Measurements from ENCODE around the gene SLC15A1. TPM values are rescaled to one million over a fixed set of nuclear protein-coding genes. Genes with fewer than 3 reads are reported as not detected.

Gene SLC15A1
- polyA plus RNA-seq, 1 donor from 2014 or later, result not detected

DNA sequence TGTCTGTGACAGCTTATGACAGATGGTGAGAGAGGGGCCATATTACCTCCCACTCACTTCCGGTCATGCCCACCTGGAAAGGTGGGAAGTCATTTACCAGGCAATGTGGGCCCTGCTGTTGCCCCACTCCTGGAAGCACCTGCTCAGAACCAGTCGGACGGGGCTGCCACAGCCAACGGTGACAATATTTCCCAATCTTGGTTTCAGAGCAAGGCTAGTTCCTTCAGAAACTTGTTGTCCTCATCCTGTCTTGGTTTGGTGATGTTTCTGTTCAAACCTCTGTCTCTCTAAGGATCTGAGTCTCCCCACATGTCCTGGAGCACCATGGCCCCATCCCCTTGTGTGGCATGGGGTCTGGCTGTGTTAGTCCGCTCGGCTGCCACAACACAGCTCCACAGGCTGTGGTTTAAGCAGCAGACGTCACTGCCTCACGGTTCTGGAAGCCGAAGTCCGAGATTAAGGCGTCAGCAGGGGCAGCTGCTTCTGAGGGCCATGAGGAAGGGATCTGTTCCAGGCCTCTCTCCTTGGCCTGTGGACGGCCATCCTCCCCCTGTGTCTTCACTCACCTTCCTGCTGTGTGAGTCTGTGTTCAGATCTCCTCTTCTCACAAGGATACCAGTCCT, 31.5 kb upstream of the SLC15A1 start:
- no peak overlapping the region for H3K4me3 ChIP-seq (ENCODE audit: low read length)

DNA sequence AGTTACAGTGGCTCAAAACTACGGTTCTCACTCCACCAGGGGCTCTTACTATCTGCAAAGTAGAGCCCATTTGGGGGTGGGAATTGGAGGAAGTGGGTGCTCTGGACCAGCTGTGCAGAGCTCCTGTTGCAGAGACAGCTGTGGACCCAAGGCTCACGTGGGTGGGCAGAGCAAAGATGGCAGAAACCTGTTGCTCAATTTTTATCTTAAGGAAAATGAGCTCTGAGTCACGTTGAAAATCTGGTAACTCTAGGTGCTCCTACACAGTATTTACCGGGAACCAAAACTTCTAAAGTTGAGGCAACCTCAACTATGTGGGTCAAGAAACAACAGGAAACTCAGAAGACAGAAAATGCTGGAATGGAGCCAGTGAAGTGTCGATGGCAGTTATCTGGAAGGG, 30.2 kb upstream of the SLC15A1 start:
- no peak overlapping the region for H3K4me2 ChIP-seq (ENCODE audit: low read length)
- no peak overlapping the region for H2AFZ ChIP-seq (ENCODE audit: low read depth, low read length)
- H3K27me3 ChIP-seq (ENCODE audit: insufficient read depth, low read depth, low read length), result no peaks in the 10 kb centered on the region
- TF ChIP-seq TAF1 (IDR thresholded peaks at IDR 0.05; ENCODE audit: low read depth), result no peak
- TF ChIP-seq, protein P1, sequence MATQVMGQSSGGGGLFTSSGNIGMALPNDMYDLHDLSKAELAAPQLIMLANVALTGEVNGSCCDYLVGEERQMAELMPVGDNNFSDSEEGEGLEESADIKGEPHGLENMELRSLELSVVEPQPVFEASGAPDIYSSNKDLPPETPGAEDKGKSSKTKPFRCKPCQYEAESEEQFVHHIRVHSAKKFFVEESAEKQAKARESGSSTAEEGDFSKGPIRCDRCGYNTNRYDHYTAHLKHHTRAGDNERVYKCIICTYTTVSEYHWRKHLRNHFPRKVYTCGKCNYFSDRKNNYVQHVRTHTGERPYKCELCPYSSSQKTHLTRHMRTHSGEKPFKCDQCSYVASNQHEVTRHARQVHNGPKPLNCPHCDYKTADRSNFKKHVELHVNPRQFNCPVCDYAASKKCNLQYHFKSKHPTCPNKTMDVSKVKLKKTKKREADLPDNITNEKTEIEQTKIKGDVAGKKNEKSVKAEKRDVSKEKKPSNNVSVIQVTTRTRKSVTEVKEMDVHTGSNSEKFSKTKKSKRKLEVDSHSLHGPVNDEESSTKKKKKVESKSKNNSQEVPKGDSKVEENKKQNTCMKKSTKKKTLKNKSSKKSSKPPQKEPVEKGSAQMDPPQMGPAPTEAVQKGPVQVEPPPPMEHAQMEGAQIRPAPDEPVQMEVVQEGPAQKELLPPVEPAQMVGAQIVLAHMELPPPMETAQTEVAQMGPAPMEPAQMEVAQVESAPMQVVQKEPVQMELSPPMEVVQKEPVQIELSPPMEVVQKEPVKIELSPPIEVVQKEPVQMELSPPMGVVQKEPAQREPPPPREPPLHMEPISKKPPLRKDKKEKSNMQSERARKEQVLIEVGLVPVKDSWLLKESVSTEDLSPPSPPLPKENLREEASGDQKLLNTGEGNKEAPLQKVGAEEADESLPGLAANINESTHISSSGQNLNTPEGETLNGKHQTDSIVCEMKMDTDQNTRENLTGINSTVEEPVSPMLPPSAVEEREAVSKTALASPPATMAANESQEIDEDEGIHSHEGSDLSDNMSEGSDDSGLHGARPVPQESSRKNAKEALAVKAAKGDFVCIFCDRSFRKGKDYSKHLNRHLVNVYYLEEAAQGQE (IDR thresholded peaks at IDR 0.05; ENCODE audit: borderline replicate concordance), result no peak
- no peak for TF ChIP-seq POLR2AphosphoS5 (IDR thresholded peaks at IDR 0.05)
- no peak for TF ChIP-seq EP300 (conservative IDR thresholded peaks at IDR 0.05; ENCODE audit: poor library complexity, severe bottlenecking)
- TF ChIP-seq SMC3 (conservative IDR thresholded peaks at IDR 0.05; ENCODE audit: poor library complexity), result no peak
- no peak for TF ChIP-seq MXI1 (conservative IDR thresholded peaks at IDR 0.05; ENCODE audit: poor library complexity, severe bottlenecking)
- no peak for TF ChIP-seq RAD21 (conservative IDR thresholded peaks at IDR 0.05)
- TF ChIP-seq, protein P2, sequence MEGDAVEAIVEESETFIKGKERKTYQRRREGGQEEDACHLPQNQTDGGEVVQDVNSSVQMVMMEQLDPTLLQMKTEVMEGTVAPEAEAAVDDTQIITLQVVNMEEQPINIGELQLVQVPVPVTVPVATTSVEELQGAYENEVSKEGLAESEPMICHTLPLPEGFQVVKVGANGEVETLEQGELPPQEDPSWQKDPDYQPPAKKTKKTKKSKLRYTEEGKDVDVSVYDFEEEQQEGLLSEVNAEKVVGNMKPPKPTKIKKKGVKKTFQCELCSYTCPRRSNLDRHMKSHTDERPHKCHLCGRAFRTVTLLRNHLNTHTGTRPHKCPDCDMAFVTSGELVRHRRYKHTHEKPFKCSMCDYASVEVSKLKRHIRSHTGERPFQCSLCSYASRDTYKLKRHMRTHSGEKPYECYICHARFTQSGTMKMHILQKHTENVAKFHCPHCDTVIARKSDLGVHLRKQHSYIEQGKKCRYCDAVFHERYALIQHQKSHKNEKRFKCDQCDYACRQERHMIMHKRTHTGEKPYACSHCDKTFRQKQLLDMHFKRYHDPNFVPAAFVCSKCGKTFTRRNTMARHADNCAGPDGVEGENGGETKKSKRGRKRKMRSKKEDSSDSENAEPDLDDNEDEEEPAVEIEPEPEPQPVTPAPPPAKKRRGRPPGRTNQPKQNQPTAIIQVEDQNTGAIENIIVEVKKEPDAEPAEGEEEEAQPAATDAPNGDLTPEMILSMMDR (IDR thresholded peaks at IDR 0.05; ENCODE audit: poor library complexity, severe bottlenecking), result no peak
- no peak overlapping the region for H3K27ac ChIP-seq (ENCODE audit: low read length)
- no peaks in the 10 kb centered on the region for H3F3A ChIP-seq (ENCODE audit: insufficient read depth, low read length, poor library complexity, severe bottlenecking)
- H3K9me2 ChIP-seq (ENCODE audit: insufficient read depth, low read length), result no peaks in the 10 kb centered on the region
- no peaks in the 10 kb centered on the region for H4K20me1 ChIP-seq (ENCODE audit: insufficient read depth)
- H3K79me2 ChIP-seq (replicated peaks; ENCODE audit: insufficient read depth, low read length), result no peaks in the 10 kb centered on the region
- no peak overlapping the region for H3K4me3 ChIP-seq (ENCODE audit: low read length)
- H3K36me3 ChIP-seq (ENCODE audit: insufficient read depth, low read length), result no peaks in the 10 kb centered on the region
- H3K9me3 ChIP-seq (ENCODE audit: low read length), result no peaks in the 10 kb centered on the region
- H3K9ac ChIP-seq (ENCODE audit: low read length), result no peak overlapping the region

More for the DNA sequence above, 31.5 kb upstream of the SLC15A1 start:
- Histone ChIP-seq H3K27me3 (ENCODE audit: insufficient read depth, low read depth, low read length) (no peaks in the 10 kb centered on the region), H3K9ac (ENCODE audit: low read length) (no peak overlapping the region), H3K79me2 (replicated peaks; ENCODE audit: insufficient read depth, low read length) (no peaks in the 10 kb centered on the region), H3K9me3 (ENCODE audit: low read length) (no peaks in the 10 kb centered on the region), H3K4me2 (ENCODE audit: low read length) (no peak overlapping the region), H2AFZ (ENCODE audit: low read depth, low read length) (no peak overlapping the region), H3K9me2 (ENCODE audit: insufficient read depth, low read length) (no peaks in the 10 kb centered on the region), H3K36me3 (ENCODE audit: insufficient read depth, low read length) (no peaks in the 10 kb centered on the region), H4K20me1 (ENCODE audit: insufficient read depth) (no peaks in the 10 kb centered on the region), H3K27ac (ENCODE audit: low read length) (no peak overlapping the region), H3F3A (ENCODE audit: insufficient read depth, low read length, poor library complexity, severe bottlenecking) (no peaks in the 10 kb centered on the region)
- TF ChIP-seq EZH2 (IDR thresholded peaks at IDR 0.05; ENCODE audit: borderline replicate concordance, insufficient read depth, low read length, poor library complexity, severe bottlenecking) (no peak), RAD21 (conservative IDR thresholded peaks at IDR 0.05) (no peak), POLR2AphosphoS5 (IDR thresholded peaks at IDR 0.05) (no peak), TAF1 (IDR thresholded peaks at IDR 0.05; ENCODE audit: low read depth) (no peak), SMC3 (conservative IDR thresholded peaks at IDR 0.05; ENCODE audit: poor library complexity) (no peak), EP300 (conservative IDR thresholded peaks at IDR 0.05; ENCODE audit: poor library complexity, severe bottlenecking) (no peak), MXI1 (conservative IDR thresholded peaks at IDR 0.05; ENCODE audit: poor library complexity, severe bottlenecking) (no peak)
- TF ChIP-seq, protein P1 (IDR thresholded peaks at IDR 0.05; ENCODE audit: borderline replicate concordance), result no peak
- TF ChIP-seq, protein P2 (IDR thresholded peaks at IDR 0.05; ENCODE audit: poor library complexity, severe bottlenecking), result no peak

Measured in neural cell (in vitro differentiated cells).